GM12878 (cell line): ENCODE results near the gene HMGCL. TPM values are rescaled to one million over a fixed set of nuclear protein-coding genes. Genes with fewer than 3 reads are reported as not detected.
A peak's percentile ranks its signal among the peaks of the same experiment; 100 is the strongest.

ENCODE experiments used
- ATAC-seq: fragments of 200-7000 bp; cut with Tn5 transposase; 3 replicates; pipeline ENCODE4 v1.9.1; 2020; ENCODE audit warnings: mild to moderate bottlenecking, moderate library complexity
- Bru-seq: library from RNA; stranded (reverse); fragments of 400-500 nt; gene quantifications from one replicate; lab custom pipeline; 2021; lab: Mats Ljungman, UMichigan
- BruChase-seq, 2 experiments: library from RNA; stranded (reverse); fragments of 400-500 nt; gene quantifications; one replicate each; lab custom pipeline; 2021; lab: Mats Ljungman, UMichigan
- BruUV-seq: library from RNA; stranded (reverse); fragments of 400-500 nt; replicated peaks from 2 replicates; lab custom pipeline; 2021; lab: Mats Ljungman, UMichigan
- CTCF ChIA-PET: fragments of 300-600 bp; sonication (Branson Sonifier 250); formaldehyde crosslinking; extraction: SDS; loops from one replicate; lab custom pipeline; 2021; ENCODE audit warnings: inconsistent platforms; lab: Yijun Ruan, JAX
- POLR2A ChIA-PET: fragments of 350-600 bp; formaldehyde crosslinking; extraction: SDS; loops from one replicate; lab custom pipeline; 2021; ENCODE audit warnings: inconsistent platforms; lab: Charles Lee
- RAD21 ChIA-PET: fragments of 300-600 bp; sonication (Branson Sonifier 250); formaldehyde crosslinking; loops from one replicate; lab custom pipeline; 2023; ENCODE audit warnings: antibody characterized with exemption; ENCODE audit not compliant: unreplicated experiment; lab: Charles Lee
- SMC1A ChIA-PET: fragments of 300-600 bp; sonication (Branson Sonifier 250); formaldehyde crosslinking; loops from one replicate; lab custom pipeline; 2023; ENCODE audit not compliant: unreplicated experiment, uncharacterized antibody; lab: Charles Lee
- DNase-seq: peaks from one replicate; pipeline ENCODE4 v3.0.0-alpha.2; 2011; ENCODE audit warnings: low read depth, low spot score
- FAIRE-seq: peaks from 3 replicates; lab custom pipeline; 2011; peaks lifted over from hg19 to GRCh38; lab: Jason Lieb, UNC
- H2AFZ ChIP-seq: 2 replicates; pipeline ENCODE4 v1.6.0; 2011; ENCODE audit warnings: low read depth, low read length, control low read depth; ENCODE audit not compliant: control insufficient read depth
- H3K27ac ChIP-seq: 2 replicates; pipeline ENCODE4 v1.5.1; 2011; ENCODE audit warnings: control low read depth; ENCODE audit not compliant: control insufficient read depth, insufficient read depth
- H3K27me3 ChIP-seq, 2 experiments: replicated peaks in 1 of 2; 2 replicates each; pipeline versions ENCODE4 v1.6.0 to v1.6.1; 2011; ENCODE audit warnings: low read length in 1 of 2; ENCODE audit not compliant: control insufficient read depth in 2 of 2, insufficient read depth in 2 of 2
- H3K36me3 ChIP-seq, 2 experiments: 2 replicates each; pipeline ENCODE4 v1.5.1; 2011; ENCODE audit warnings: low read length in 1 of 2; ENCODE audit not compliant: control insufficient read depth in 2 of 2, insufficient read depth in 2 of 2
- H3K4me1 ChIP-seq: 2 replicates; pipeline ENCODE4 v1.6.1; 2011; ENCODE audit warnings: mild to moderate bottlenecking, low read length, moderate library complexity, mixed read lengths; ENCODE audit not compliant: control insufficient read depth, insufficient read depth
- H3K4me2 ChIP-seq: 2 replicates; pipeline ENCODE4 v1.6.0; 2011; ENCODE audit warnings: control low read depth; ENCODE audit not compliant: control insufficient read depth, insufficient read depth
- H3K4me3 ChIP-seq: fragments of 200-600 bp; sonication (generic); 2 replicates; pipeline ENCODE4 v1.5.1; 2016
- H3K79me2 ChIP-seq: 2 replicates; pipeline ENCODE4 v1.6.0; 2011; ENCODE audit warnings: low read length; ENCODE audit not compliant: control insufficient read depth, insufficient read depth
- H3K9ac ChIP-seq: 2 replicates; pipeline ENCODE4 v1.8.0; 2011; ENCODE audit warnings: low read length, control low read depth, mixed read lengths; ENCODE audit not compliant: control insufficient read depth, insufficient read depth
- H3K9me3 ChIP-seq: replicated peaks from 3 replicates; pipeline ENCODE4 v1.5.1; 2011; ENCODE audit warnings: mild to moderate bottlenecking, low read length; ENCODE audit not compliant: control insufficient read depth, insufficient read depth
- H4K20me1 ChIP-seq: 2 replicates; pipeline ENCODE4 v1.6.0; 2011; ENCODE audit not compliant: control insufficient read depth, insufficient read depth
- CHD4 ChIP-seq: fragments of 200-600 bp; sonication (generic); IDR thresholded peaks from 2 replicates; pipeline ENCODE4 v1.6.1; 2016; ENCODE audit warnings: mild to moderate bottlenecking
- CREM ChIP-seq: IDR thresholded peaks from 2 replicates; pipeline ENCODE4 v1.6.1; 2014; ENCODE audit warnings: antibody characterized with exemption, low read depth
- MAX ChIP-seq: IDR thresholded peaks from 2 replicates; pipeline ENCODE4 v1.6.1; 2012; ENCODE audit warnings: low read depth, low read length, improper control_type of control experiment
- MYB ChIP-seq: fragments of 150-350 bp; IDR thresholded peaks from 2 replicates; pipeline ENCODE4 v1.6.1; 2014; ENCODE audit warnings: mild to moderate bottlenecking, low read depth, low read length, borderline replicate concordance
- TCF12 ChIP-seq: IDR thresholded peaks from 2 replicates; pipeline ENCODE4 v1.6.1; 2011; ENCODE audit warnings: low read depth, mild to moderate bottlenecking, low read length
- WRNIP1 ChIP-seq: IDR thresholded peaks from 2 replicates; pipeline ENCODE4 v1.6.1; 2011; ENCODE audit warnings: low read depth, low read length, improper control_type of control experiment, borderline replicate concordance
- ZNF622 ChIP-seq: fragments of 450-650 bp; IDR thresholded peaks from 2 replicates; pipeline ENCODE4 v1.6.1; 2017; ENCODE audit warnings: mild to moderate bottlenecking, inconsistent platforms
- WGBS: methylation state at CpG from one replicate; pipeline ENCODE4 v1.1.6; 2016; ENCODE audit warnings: low lambda C conversion rate; ENCODE audit not compliant: insufficient replicate concordance, insufficient coverage; ENCODE audit errors: missing lambda C conversion rate; 5-methylcytosine and 5-hydroxymethylcytosine counted together
- in situ Hi-C: fragments of 300-500 bp; cut with MboI; formaldehyde crosslinking; loops from 9 replicates; pipeline ENCODE4 v1.14.3; 2018; ENCODE audit warnings: mixed read lengths
- intact Hi-C: fragments of 100-400 bp; cut with micrococcal nuclease; formaldehyde crosslinking; loops from one replicate; pipeline ENCODE4 v1.14.2; 2022; ENCODE audit not compliant: unreplicated experiment
- long read RNA-seq, 2 experiments: library from polyadenylated mRNA; unstranded; transcript quantifications; one replicate each; pipeline ENCODE4 v2.0.0, GENCODE V29; 2019 to 2020
- polyA minus RNA-seq, 3 experiments: library from RNA; depleted of rRNA, polyadenylated mRNA; stranded (reverse); fragments of >200 nt; gene quantifications; 2 replicates each; pipeline ENCODE4 v1.2.3, GENCODE V29; 2011
- polyA plus RNA-seq, 11 experiments: library from polyadenylated mRNA; depleted of rRNA in 4 of 11; unstranded in 6 of 11; stranded (reverse) in 5 of 11; fragments of >200 nt; fragmentation: Nextera tagmentation in 4 of 11; fragmentation: Illumina TruSeq in 1 of 11; extraction: Ambion mirVana in 4 of 11; extraction: Trizol in 1 of 11; gene quantifications; 1 replicate in 1 of 11; 2 replicates in 10 of 11; pipeline versions ENCODE4 v1.2.1 to v1.2.3, GENCODE V29; 2011 to 2016; ENCODE audit warnings: inconsistent platforms in 2 of 11, missing spikeins in 2 of 11, low read depth in 1 of 11
- total RNA-seq, 4 experiments: library from RNA; depleted of rRNA in 3 of 4; stranded (reverse); fragments of >200 nt in 3 of 4; fragmentation: Illumina TruSeq in 1 of 4; extraction: Trizol in 1 of 4; gene quantifications; 2 replicates each; pipeline versions ENCODE4 v1.2.1 to v1.2.3, GENCODE V29; 2013 to 2021
- TF ChIP-seq, protein P1 (sequence below): IDR thresholded peaks from 2 replicates; pipeline ENCODE4 v1.6.1; 2012; ENCODE audit warnings: low read depth, low read length, improper control_type of control experiment
- TF ChIP-seq, protein P2 (sequence below): fragments of 450-650 bp; IDR thresholded peaks from 2 replicates; pipeline ENCODE4 v1.6.1; 2017; ENCODE audit warnings: mild to moderate bottlenecking, low read depth, inconsistent platforms; ENCODE audit not compliant: poor library complexity, severe bottlenecking
- TF ChIP-seq, protein P3 (sequence below): fragments of 450-650 bp; formaldehyde crosslinking; IDR thresholded peaks from 2 replicates; pipeline ENCODE4 v1.4.0; 2022; ENCODE audit warnings: mild to moderate bottlenecking, moderate library complexity

The HMGCL gene
- total RNA-seq (2013; cell fraction: nucleolus; rRNA removed) = 49.0 and 49.4 TPM in 2 replicates
- 34.2 and 35.9 TPM in 2 replicates for total RNA-seq (2014; rRNA removed)
- total RNA-seq (2014; rRNA removed; fragmentation: Illumina TruSeq; extraction: Trizol) = 29.4 and 34.0 TPM in 2 replicates
- total RNA-seq (2021) = 29.4 and 33.1 TPM in 2 replicates
- polyA plus RNA-seq (2011; ENCODE audit: low read depth) = 32.9 TPM
- 30.6 and 35.5 TPM in 2 replicates for polyA plus RNA-seq (2011; rRNA removed)
- 35.9 and 40.0 TPM in 2 replicates for polyA plus RNA-seq (2011; cell fraction: cytosol; rRNA removed)
- polyA plus RNA-seq (2011; cell fraction: nucleus; rRNA removed) = 21.1 and 28.7 TPM in 2 replicates
- polyA plus RNA-seq (2012) = 32.2 and 51.7 TPM in 2 replicates
- 28.0 and 34.2 TPM in 2 replicates for polyA plus RNA-seq (2014; fragmentation: Illumina TruSeq; extraction: Trizol)
- polyA plus RNA-seq (2014; fragmentation: Nextera tagmentation; extraction: Ambion mirVana) = 100 to 1,000 TPM in 1 of 2 experiments, 10 to 100 TPM in 1; 75.9 to 127 TPM
- polyA plus RNA-seq (2014; rRNA removed) = 32.1 and 37.3 TPM in 2 replicates
- 10 to 100 TPM; 40.1 to 40.5 TPM for polyA plus RNA-seq (2016; fragmentation: Nextera tagmentation; extraction: Ambion mirVana)
- 25.5 and 28.4 TPM in 2 replicates for polyA minus RNA-seq (2011; rRNA and poly(A)+ RNA removed)
- polyA minus RNA-seq (2011; cell fraction: cytosol; rRNA and poly(A)+ RNA removed) = 6.3 and 8.2 TPM in 2 replicates
- 8.8 and 12.3 TPM in 2 replicates for polyA minus RNA-seq (2011; cell fraction: nucleus; rRNA and poly(A)+ RNA removed)
- Bru-seq, nascent RNA = percentile 74 among the genes with signal in this experiment
- BruChase-seq, experiment 1, labeled RNA remaining after a 6-hour chase = percentile 68 among the genes with signal in this experiment
- BruChase-seq, experiment 2, labeled RNA remaining after a 2-hour chase = percentile 64 among the genes with signal in this experiment
- long read RNA-seq, experiment 1, transcript HMGCL-203 (9 exons, 1,600 nt) = major isoform, 5 of 5 reads
- long read RNA-seq, experiment 1, partial matches to known transcripts = 0 of 5 reads
- long read RNA-seq, experiment 1, other reads (novel, unspliced or antisense) = 0 of 5 reads
- long read RNA-seq, experiment 2, transcript HMGCL-203 (9 exons, 1,600 nt) = major isoform, 72 of 80 reads
- long read RNA-seq, experiment 2, partial matches to known transcripts = 3 of 80 reads
- long read RNA-seq, experiment 2, other reads (novel, unspliced or antisense) = 3 of 80 reads

DNA sequence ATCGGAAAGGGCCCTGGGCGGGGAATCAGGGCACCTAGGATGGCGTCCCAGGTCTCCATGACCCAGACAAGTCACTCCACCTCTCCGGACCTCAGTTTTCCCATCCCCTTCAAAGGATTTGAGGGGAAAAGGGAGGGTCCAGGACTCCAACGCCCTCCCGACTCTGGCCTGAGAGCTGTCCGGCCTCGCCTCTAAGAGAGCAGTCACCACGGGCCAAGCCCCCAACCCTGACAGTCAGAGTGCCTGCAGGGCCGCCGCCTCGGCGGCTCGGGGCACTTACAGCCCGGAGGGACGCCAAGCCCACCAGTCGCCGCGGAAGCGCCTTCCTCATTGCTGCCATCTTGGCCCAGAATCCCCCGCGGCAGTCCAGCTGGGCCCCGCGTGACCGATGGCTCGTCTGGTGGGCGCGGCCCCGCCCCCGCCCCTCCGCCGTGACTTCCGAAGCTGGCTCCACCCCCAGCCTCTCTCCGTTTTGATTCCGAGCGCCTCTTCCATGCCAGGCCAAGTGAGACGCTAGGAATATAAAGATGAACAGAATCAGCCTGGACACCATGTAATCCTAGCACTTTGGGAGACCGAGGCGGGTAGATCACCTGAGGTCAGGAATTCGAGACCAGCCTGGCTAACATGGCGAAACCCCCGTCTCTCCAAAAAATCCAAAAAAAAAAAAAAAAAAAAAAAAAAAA, at the start of gene HMGCL:
Gene HMGCL (minus strand): TSS at position 354 of the 686 bp plus-strand sequence. CDS start 14 bp downstream, at position 340.
- peak; percentile 55 for DNase-seq
- peak within 1 kb of the TSS; percentile 83 for H3K4me3 ChIP-seq
- peak; percentile 99 for ATAC-seq
- TF ChIP-seq, protein P1, sequence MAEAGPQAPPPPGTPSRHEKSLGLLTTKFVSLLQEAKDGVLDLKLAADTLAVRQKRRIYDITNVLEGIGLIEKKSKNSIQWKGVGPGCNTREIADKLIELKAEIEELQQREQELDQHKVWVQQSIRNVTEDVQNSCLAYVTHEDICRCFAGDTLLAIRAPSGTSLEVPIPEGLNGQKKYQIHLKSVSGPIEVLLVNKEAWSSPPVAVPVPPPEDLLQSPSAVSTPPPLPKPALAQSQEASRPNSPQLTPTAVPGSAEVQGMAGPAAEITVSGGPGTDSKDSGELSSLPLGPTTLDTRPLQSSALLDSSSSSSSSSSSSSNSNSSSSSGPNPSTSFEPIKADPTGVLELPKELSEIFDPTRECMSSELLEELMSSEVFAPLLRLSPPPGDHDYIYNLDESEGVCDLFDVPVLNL = no peak
- TF ChIP-seq CHD4 (no peak), MYB (no peak), ZNF622 (no peak), MAX (peak; percentile 65; the same call in 1 of the 2 replicates), WRNIP1 (no peak), CREM (peak; percentile 21; the same call in 1 of the 2 replicates), TCF12 (peak; percentile 94)
- TF ChIP-seq, protein P2, sequence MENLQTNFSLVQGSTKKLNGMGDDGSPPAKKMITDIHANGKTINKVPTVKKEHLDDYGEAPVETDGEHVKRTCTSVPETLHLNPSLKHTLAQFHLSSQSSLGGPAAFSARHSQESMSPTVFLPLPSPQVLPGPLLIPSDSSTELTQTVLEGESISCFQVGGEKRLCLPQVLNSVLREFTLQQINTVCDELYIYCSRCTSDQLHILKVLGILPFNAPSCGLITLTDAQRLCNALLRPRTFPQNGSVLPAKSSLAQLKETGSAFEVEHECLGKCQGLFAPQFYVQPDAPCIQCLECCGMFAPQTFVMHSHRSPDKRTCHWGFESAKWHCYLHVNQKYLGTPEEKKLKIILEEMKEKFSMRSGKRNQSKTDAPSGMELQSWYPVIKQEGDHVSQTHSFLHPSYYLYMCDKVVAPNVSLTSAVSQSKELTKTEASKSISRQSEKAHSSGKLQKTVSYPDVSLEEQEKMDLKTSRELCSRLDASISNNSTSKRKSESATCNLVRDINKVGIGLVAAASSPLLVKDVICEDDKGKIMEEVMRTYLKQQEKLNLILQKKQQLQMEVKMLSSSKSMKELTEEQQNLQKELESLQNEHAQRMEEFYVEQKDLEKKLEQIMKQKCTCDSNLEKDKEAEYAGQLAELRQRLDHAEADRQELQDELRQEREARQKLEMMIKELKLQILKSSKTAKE = no peak
- TF ChIP-seq, protein P3, sequence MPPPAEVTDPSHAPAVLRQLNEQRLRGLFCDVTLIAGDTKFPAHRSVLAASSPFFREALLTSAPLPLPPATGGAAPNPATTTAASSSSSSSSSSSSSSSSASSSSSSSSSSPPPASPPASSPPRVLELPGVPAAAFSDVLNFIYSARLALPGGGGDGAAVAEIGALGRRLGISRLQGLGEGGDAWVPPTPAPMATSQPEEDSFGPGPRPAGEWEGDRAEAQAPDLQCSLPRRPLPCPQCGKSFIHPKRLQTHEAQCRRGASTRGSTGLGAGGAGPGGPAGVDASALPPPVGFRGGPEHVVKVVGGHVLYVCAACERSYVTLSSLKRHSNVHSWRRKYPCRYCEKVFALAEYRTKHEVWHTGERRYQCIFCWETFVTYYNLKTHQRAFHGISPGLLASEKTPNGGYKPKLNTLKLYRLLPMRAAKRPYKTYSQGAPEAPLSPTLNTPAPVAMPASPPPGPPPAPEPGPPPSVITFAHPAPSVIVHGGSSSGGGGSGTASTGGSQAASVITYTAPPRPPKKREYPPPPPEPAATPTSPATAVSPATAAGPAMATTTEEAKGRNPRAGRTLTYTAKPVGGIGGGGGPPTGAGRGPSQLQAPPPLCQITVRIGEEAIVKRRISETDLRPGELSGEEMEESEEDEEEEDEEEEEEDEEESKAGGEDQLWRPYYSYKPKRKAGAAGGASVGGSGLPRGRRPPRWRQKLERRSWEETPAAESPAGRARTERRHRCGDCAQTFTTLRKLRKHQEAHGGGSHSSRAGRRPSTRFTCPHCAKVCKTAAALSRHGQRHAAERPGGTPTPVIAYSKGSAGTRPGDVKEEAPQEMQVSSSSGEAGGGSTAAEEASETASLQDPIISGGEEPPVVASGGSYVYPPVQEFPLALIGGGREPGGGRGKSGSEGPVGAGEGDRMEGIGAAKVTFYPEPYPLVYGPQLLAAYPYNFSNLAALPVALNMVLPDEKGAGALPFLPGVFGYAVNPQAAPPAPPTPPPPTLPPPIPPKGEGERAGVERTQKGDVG (CRISPR knock-in tag) = no peak

More for the DNA sequence above, at the start of gene HMGCL:
- in situ Hi-C loops = no loop called here
- Histone ChIP-seq H3K79me2 (peaks cover 10% of the 10 kb centered on the region), H3K4me2 (peak within 1 kb of the TSS; percentile 84), H3K9me3 (no peaks in the 10 kb centered on the region), H3K36me3 (no peaks in the 10 kb centered on the region), H3K27me3 (no peaks in the 10 kb centered on the region), H3K4me1 (no peaks in the 10 kb centered on the region), H2AFZ (peak within 1 kb of the TSS; percentile 75), H4K20me1 (no peaks in the 10 kb centered on the region), H3K27ac (peak within 1 kb of the TSS; percentile 82), H3K9ac (peak within 1 kb of the TSS; percentile 94)
- under 1% methylated on average over 39 of the region's 42 CpGs for WGBS
- RAD21 ChIA-PET = interaction anchor here (0.6 to 2.4 kb wide), 11 partner anchors 15 to 91 kb away, joined by 3 to 16 read pairs (median 5); partner anchors contain the start of gene CNR2
- SMC1A ChIA-PET = interaction anchor here (0.9 to 2.0 kb wide), 15 partner anchors 9 to 151 kb away, joined by 3 to 9 read pairs (median 4); partner anchors contain the start of genes CNR2 and RPL11
- intact Hi-C loops = loop anchor here (1.0 kb wide), 1 partner anchor 43 kb away; the partner anchor contains the start of gene FUCA1
- no TSS peak for BruUV-seq
- POLR2A ChIA-PET = interaction anchor here (0.6 to 3.5 kb wide), 18 partner anchors 9 to 366 kb away, joined by 3 to 22 read pairs (median 5); partner anchors contain the start of genes GALE and PITHD1
- FAIRE-seq = peak; percentile 73
- CTCF ChIA-PET = interaction anchor here (0.9 to 8.3 kb wide), 9 partner anchors 9 to 91 kb away, joined by 3 to 74 read pairs (median 3); partner anchors contain the start of gene CNR2
